GM20000 (cell line): ENCODE data around the gene TSKS.
"Not testable (repeated sequence)": the region's sequence is repeated elsewhere in the genome, so short reads cannot be mapped to it uniquely, and the experiment has no call there.

Experiments
- DNase-seq: peaks from one replicate; pipeline ENCODE4 v3.0.0; 2012; ENCODE audit warnings: low spot score
- CTCF ChIP-seq: IDR thresholded peaks from 2 replicates; pipeline ENCODE4 v1.5.1; 2012; ENCODE audit warnings: mild to moderate bottlenecking, control low read depth; ENCODE audit errors: extremely low read depth, missing control alignments

TSKS gene

GRCh38 chr19:49738268-49738667, 24.8 kb downstream of the TSKS start:
- no peak for TF ChIP-seq CTCF
- DNase-seq: no peak

- no peak for DNase-seq
- no peak for TF ChIP-seq CTCF
Observed at GRCh38 chr19:49730166-49730565, 32.9 kb downstream of the TSKS start.

GRCh38 chr19:49727217-49728030, 35.7 kb downstream of the TSKS start:
- no peak for TF ChIP-seq CTCF
- no peak for DNase-seq

- DNase-seq: not testable (repeated sequence)
Observed at GRCh38 chr19:49719420-49719819, 43.7 kb downstream of the TSKS start.

GRCh38 chr19:49718991-49719390, 44.1 kb downstream of the TSKS start:
- no peak for TF ChIP-seq CTCF

GRCh38 chr19:49718511-49718910, 44.6 kb downstream of the TSKS start:
- TF ChIP-seq CTCF: no peak
- DNase-seq: no peak

More at GRCh38 chr19:49718991-49719390, 44.1 kb downstream of the TSKS start:
- DNase-seq: no peak

GRCh38 chr19:49716154-49716553, 47.0 kb downstream of the TSKS start:
- no peak for TF ChIP-seq CTCF
- DNase-seq: no peak
